HepG2 (cell line): Measurements from ENCODE around the gene PRDM10. TPM values are rescaled to one million over a fixed set of nuclear protein-coding genes. Genes with fewer than 3 reads are reported as not detected.
A peak's percentile ranks its signal among the peaks of the same experiment; 100 is the strongest.

Experiments
- AGO2 ChIP-seq: fragments of 200-400 bp; formaldehyde crosslinking; optimal IDR thresholded peaks from 2 replicates; pipeline ENCODE3; 2017; ENCODE audit warnings: mild to moderate bottlenecking, low read depth, low read length, moderate library complexity
- GPN1 ChIP-seq: sonication (generic); formaldehyde crosslinking; IDR thresholded peaks from 2 replicates; pipeline ENCODE4 v1.5.1; 2020; ENCODE audit warnings: missing genetic modification reagents, borderline replicate concordance
- JDP2 ChIP-seq: sonication (generic); formaldehyde crosslinking; IDR thresholded peaks from 2 replicates; pipeline ENCODE4 v1.8.1; 2022; ENCODE audit warnings: missing genetic modification reagents, borderline replicate concordance
- KDM3A ChIP-seq: IDR thresholded peaks from 2 replicates; pipeline ENCODE4 v1.6.1; 2018; ENCODE audit warnings: low read depth, missing compliant biosample characterization
- MAF1 ChIP-seq: sonication (generic); formaldehyde crosslinking; IDR thresholded peaks from 2 replicates; pipeline ENCODE4 v1.5.0; 2020; ENCODE audit warnings: missing genetic modification reagents, borderline replicate concordance
- MAFF ChIP-seq: IDR thresholded peaks from 2 replicates; pipeline ENCODE4 v1.6.1; 2011; ENCODE audit warnings: low read depth, low read length, improper control_type of control experiment
- NFATC3 ChIP-seq: sonication (generic); formaldehyde crosslinking; IDR thresholded peaks from 2 replicates; pipeline ENCODE4 v1.5.1; 2020; ENCODE audit warnings: mild to moderate bottlenecking, missing genetic modification reagents
- NFE2L1 ChIP-seq: sonication (generic); formaldehyde crosslinking; IDR thresholded peaks from 2 replicates; pipeline ENCODE4 v1.4.0; 2020; ENCODE audit warnings: missing genetic modification reagents, mild to moderate bottlenecking, borderline replicate concordance
- NFKBIZ ChIP-seq: IDR thresholded peaks from 2 replicates; pipeline ENCODE4 v1.6.1; 2018; ENCODE audit warnings: missing genetic modification reagents, missing compliant biosample characterization
- RAD21 ChIP-seq: fragments of 450-650 bp; formaldehyde crosslinking; IDR thresholded peaks from 2 replicates; pipeline ENCODE4 v1.5.0; 2020; ENCODE audit warnings: mild to moderate bottlenecking
- SMARCC2 ChIP-seq: fragments of 450-650 bp; IDR thresholded peaks from 2 replicates; pipeline ENCODE4 v1.6.1; 2017; ENCODE audit warnings: antibody characterized with exemption, mild to moderate bottlenecking
- TMF1 ChIP-seq: sonication (generic); formaldehyde crosslinking; IDR thresholded peaks from 2 replicates; pipeline ENCODE4 v1.8.1; 2022; ENCODE audit warnings: low read depth, missing genetic modification reagents
- ZBTB1 ChIP-seq: sonication (generic); formaldehyde crosslinking; IDR thresholded peaks from 2 replicates; pipeline ENCODE4 v1.4.0; 2020; ENCODE audit warnings: missing genetic modification reagents, borderline replicate concordance
- ZBTB20 ChIP-seq: sonication (generic); formaldehyde crosslinking; IDR thresholded peaks from 2 replicates; pipeline ENCODE4 v1.8.1; 2023; ENCODE audit warnings: missing genetic modification reagents, low read depth, mild to moderate bottlenecking, borderline replicate concordance
- ZBTB7B ChIP-seq: sonication (generic); formaldehyde crosslinking; IDR thresholded peaks from 2 replicates; pipeline ENCODE4 v1.4.0; 2020; ENCODE audit warnings: missing genetic modification reagents
- ZMYM4 ChIP-seq: sonication (generic); formaldehyde crosslinking; IDR thresholded peaks from 2 replicates; pipeline ENCODE4 v1.8.1; 2023; ENCODE audit warnings: mild to moderate bottlenecking, missing genetic modification reagents
- ZNF180 ChIP-seq: sonication (generic); formaldehyde crosslinking; IDR thresholded peaks from 2 replicates; pipeline ENCODE4 v1.4.0; 2020; ENCODE audit warnings: low read depth, missing genetic modification reagents, borderline replicate concordance
- ZNF225 ChIP-seq: sonication (generic); formaldehyde crosslinking; IDR thresholded peaks from 2 replicates; pipeline ENCODE4 v1.4.0; 2020; ENCODE audit warnings: mild to moderate bottlenecking, missing genetic modification reagents
- ZNF234 ChIP-seq: sonication (generic); formaldehyde crosslinking; conservative IDR thresholded peaks from 2 replicates; pipeline ENCODE4 v1.5.1; 2020; ENCODE audit warnings: mild to moderate bottlenecking, missing genetic modification reagents
- ZNF546 ChIP-seq: sonication (generic); formaldehyde crosslinking; conservative IDR thresholded peaks from 2 replicates; pipeline ENCODE4 v1.8.1; 2023; ENCODE audit warnings: mild to moderate bottlenecking, missing genetic modification reagents
- ZNF724P ChIP-seq: sonication (generic); formaldehyde crosslinking; IDR thresholded peaks from 2 replicates; pipeline ENCODE4 v1.8.0; 2022; ENCODE audit warnings: missing genetic modification reagents, borderline replicate concordance
- ZNF747 ChIP-seq: sonication (generic); formaldehyde crosslinking; IDR thresholded peaks from 2 replicates; pipeline ENCODE4 v1.8.1; 2023; ENCODE audit warnings: missing genetic modification reagents, mild to moderate bottlenecking, borderline replicate concordance
- ZNF782 ChIP-seq: sonication (generic); formaldehyde crosslinking; IDR thresholded peaks from 2 replicates; pipeline ENCODE4 v1.4.0; 2020; ENCODE audit warnings: missing genetic modification reagents, mild to moderate bottlenecking, borderline replicate concordance
- polyA plus RNA-seq, 8 experiments: library from polyadenylated mRNA; depleted of rRNA in 3 of 8; stranded (reverse) in 7 of 8; unstranded in 1 of 8; fragments of >200 nt; fragmentation: Illumina TruSeq in 4 of 8; extraction: Trizol in 4 of 8; gene quantifications; 2 replicates each; pipeline versions ENCODE4 v1.2.1 to v1.2.3, GENCODE V29; 2011 to 2016; ENCODE audit warnings: low read depth in 4 of 8, missing spikeins in 1 of 8, mixed read lengths in 1 of 8; ENCODE audit not compliant: insufficient read depth in 1 of 8
- total RNA-seq, 5 experiments: library from RNA; depleted of rRNA; stranded (reverse); fragments of >200 nt; fragmentation: Illumina TruSeq; extraction: Trizol; gene quantifications; 2 replicates each; pipeline ENCODE4 v1.2.3, GENCODE V29; 2016; ENCODE audit warnings: low read depth in 1 of 5
- TF ChIP-seq, protein P1 (sequence below): sonication (generic); IDR thresholded peaks from 2 replicates; pipeline ENCODE4 v1.6.1; 2016; ENCODE audit warnings: low read depth, borderline replicate concordance
- TF ChIP-seq, protein P2 (sequence below): sonication (generic); formaldehyde crosslinking; IDR thresholded peaks from 2 replicates; pipeline ENCODE4 v1.8.0; 2022; ENCODE audit warnings: missing genetic modification reagents, mild to moderate bottlenecking, inconsistent platforms, borderline replicate concordance
- TF ChIP-seq, protein P3 (sequence below): sonication (generic); formaldehyde crosslinking; IDR thresholded peaks from 2 replicates; pipeline ENCODE4 v1.4.0; 2020; ENCODE audit warnings: missing genetic modification reagents, borderline replicate concordance
- TF ChIP-seq, protein P4 (sequence below): sonication (generic); formaldehyde crosslinking; IDR thresholded peaks from 2 replicates; pipeline ENCODE4 v1.8.1; 2023; ENCODE audit warnings: mild to moderate bottlenecking, missing genetic modification reagents

PRDM10 gene
- total and polyA plus RNA-seq, 2 of the 13 experiments (the other 11 are each of a cell fraction or from before 2014, with no cell fraction given), result 5.7 to 5.8 TPM

DNA sequence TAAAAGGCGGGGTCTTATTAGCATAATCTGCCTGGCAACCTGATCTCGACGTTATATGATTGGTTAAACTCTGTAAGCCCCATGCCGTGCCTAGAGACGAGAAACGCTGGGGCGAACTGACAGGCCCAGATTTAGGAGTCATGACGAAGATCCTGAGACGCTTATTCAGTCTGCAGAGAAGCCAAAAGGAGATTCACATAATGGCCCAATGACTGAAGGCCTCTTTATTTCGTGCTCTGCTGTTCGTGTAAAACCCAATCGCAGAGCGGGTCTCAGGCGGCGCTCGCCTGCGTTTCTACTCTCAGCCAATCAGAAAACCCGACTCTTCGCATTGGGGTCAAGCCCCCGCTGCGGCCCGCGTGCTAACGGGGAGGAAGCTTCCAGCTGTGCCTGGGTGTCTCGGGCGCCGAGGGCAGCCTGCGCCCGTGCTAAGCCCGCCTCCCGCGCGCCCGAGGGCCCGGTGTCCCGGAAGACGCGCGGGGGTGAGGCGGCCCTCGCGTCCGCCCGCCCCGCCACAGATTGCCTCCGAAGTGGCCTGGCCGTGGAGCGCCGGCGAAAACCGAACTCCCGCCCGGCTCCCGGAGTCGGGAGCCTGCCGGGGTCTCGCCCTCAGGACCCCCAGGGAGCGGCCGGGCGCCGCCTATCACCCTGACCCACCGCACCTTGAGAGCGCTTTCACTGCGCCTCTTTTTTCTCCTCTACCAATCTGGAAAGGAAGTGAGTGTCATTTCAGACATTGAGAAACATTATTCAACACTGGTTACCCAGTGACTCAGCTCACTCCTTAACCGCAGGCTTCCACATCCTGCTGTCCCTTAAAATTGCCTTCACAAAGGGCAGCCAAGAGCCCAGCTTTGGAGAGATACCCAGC, 446 bp upstream of the PRDM10 start (continued):
- TF ChIP-seq, protein P1, sequence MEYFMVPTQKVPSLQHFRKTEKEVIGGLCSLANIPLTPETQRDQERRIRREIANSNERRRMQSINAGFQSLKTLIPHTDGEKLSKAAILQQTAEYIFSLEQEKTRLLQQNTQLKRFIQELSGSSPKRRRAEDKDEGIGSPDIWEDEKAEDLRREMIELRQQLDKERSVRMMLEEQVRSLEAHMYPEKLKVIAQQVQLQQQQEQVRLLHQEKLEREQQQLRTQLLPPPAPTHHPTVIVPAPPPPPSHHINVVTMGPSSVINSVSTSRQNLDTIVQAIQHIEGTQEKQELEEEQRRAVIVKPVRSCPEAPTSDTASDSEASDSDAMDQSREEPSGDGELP, result peak; percentile 89; the same call in 1 of the 2 replicates
- TF ChIP-seq ZBTB1 (CRISPR knock-in tag) (no peak), ZBTB7B (no peak), ZNF225 (CRISPR knock-in tag) (peak; percentile 78; the same call in 1 of the 2 replicates), ZNF747 (CRISPR knock-in tag) (peak; percentile 86), AGO2 (peak; percentile 96), MAF1 (CRISPR knock-in tag) (no peak), MAFF (no peak), ZBTB20 (CRISPR knock-in tag) (no peak), GPN1 (CRISPR knock-in tag) (no peak), ZNF234 (peak; percentile 63; the same call in 1 of the 2 replicates), SMARCC2 (no peak), KDM3A (CRISPR knock-in tag) (peak; percentile 51; the same call in 1 of the 2 replicates), NFE2L1 (CRISPR knock-in tag) (no peak), ZNF782 (CRISPR knock-in tag) (no peak), NFATC3 (CRISPR knock-in tag) (no peak), RAD21 (CRISPR knock-in tag) (peak; percentile 60), ZNF180 (no peak), NFKBIZ (CRISPR knock-in tag) (no peak), ZNF724P (CRISPR knock-in tag) (peak; percentile 76; the same call in 1 of the 2 replicates), ZNF546 (peak; percentile 90; the same call in 1 of the 2 replicates), JDP2 (CRISPR knock-in tag) (no peak; the same call in 1 of the 2 replicates), ZMYM4 (CRISPR knock-in tag) (peak; percentile 37; the same call in 1 of the 2 replicates), TMF1 (CRISPR knock-in tag) (peak; percentile 83; the same call in 1 of the 2 replicates)
- TF ChIP-seq, protein P2, sequence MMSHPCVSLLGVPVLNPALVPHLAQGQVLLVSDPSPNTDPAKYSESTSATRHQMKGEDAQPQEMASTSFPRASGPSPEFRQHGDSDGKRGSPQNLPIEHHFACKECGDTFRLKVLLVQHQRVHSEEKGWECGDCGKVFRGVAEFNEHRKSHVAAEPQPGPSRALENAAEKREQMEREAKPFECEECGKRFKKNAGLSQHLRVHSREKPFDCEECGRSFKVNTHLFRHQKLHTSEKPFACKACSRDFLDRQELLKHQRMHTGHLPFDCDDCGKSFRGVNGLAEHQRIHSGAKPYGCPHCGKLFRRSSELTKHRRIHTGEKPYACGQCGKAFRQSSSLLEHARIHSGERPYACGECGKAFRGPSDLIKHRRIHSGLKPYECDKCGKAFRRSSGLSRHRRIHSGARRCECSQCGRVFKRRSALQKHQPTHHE, result 0 out of 2 replicates have a peak, but pooled peaks have one; percentile 53
- TF ChIP-seq, protein P3, sequence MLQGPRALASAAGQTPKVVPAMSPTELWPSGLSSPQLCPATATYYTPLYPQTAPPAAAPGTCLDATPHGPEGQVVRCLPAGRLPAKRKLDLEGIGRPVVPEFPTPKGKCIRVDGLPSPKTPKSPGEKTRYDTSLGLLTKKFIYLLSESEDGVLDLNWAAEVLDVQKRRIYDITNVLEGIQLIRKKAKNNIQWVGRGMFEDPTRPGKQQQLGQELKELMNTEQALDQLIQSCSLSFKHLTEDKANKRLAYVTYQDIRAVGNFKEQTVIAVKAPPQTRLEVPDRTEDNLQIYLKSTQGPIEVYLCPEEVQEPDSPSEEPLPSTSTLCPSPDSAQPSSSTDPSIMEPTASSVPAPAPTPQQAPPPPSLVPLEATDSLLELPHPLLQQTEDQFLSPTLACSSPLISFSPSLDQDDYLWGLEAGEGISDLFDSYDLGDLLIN (CRISPR knock-in tag), result no peak
- TF ChIP-seq, protein P4, sequence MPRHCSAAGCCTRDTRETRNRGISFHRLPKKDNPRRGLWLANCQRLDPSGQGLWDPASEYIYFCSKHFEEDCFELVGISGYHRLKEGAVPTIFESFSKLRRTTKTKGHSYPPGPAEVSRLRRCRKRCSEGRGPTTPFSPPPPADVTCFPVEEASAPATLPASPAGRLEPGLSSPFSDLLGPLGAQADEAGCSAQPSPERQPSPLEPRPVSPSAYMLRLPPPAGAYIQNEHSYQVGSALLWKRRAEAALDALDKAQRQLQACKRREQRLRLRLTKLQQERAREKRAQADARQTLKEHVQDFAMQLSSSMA (CRISPR knock-in tag), result no peak
